GM12878 (cell line): ENCODE data around the gene FGB. TPM values are rescaled to one million over a fixed set of nuclear protein-coding genes. Genes with fewer than 3 reads are reported as not detected.

Experiments used
- ATAC-seq: fragments of 200-7000 bp; cut with Tn5 transposase; 3 replicates; pipeline ENCODE4 v1.9.1; 2020; ENCODE audit warnings: mild to moderate bottlenecking, moderate library complexity
- BruUV-seq: library from RNA; stranded (reverse); fragments of 400-500 nt; replicated peaks from 2 replicates; lab custom pipeline; 2021; lab: Mats Ljungman, UMichigan
- CTCF ChIA-PET: fragments of 300-600 bp; sonication (Branson Sonifier 250); formaldehyde crosslinking; extraction: SDS; loops from one replicate; lab custom pipeline; 2021; ENCODE audit warnings: inconsistent platforms; lab: Yijun Ruan, JAX
- POLR2A ChIA-PET: fragments of 350-600 bp; formaldehyde crosslinking; extraction: SDS; loops from one replicate; lab custom pipeline; 2021; ENCODE audit warnings: inconsistent platforms; lab: Charles Lee
- RAD21 ChIA-PET: fragments of 300-600 bp; sonication (Branson Sonifier 250); formaldehyde crosslinking; loops from one replicate; lab custom pipeline; 2023; ENCODE audit warnings: antibody characterized with exemption; ENCODE audit not compliant: unreplicated experiment; lab: Charles Lee
- SMC1A ChIA-PET: fragments of 300-600 bp; sonication (Branson Sonifier 250); formaldehyde crosslinking; loops from one replicate; lab custom pipeline; 2023; ENCODE audit not compliant: unreplicated experiment, uncharacterized antibody; lab: Charles Lee
- DNase-seq: peaks from one replicate; pipeline ENCODE4 v3.0.0-alpha.2; 2011; ENCODE audit warnings: low read depth, low spot score
- FAIRE-seq: peaks from 3 replicates; lab custom pipeline; 2011; peaks lifted over from hg19 to GRCh38; lab: Jason Lieb, UNC
- H2AFZ ChIP-seq: 2 replicates; pipeline ENCODE4 v1.6.0; 2011; ENCODE audit warnings: low read depth, low read length, control low read depth; ENCODE audit not compliant: control insufficient read depth
- H3K27ac ChIP-seq: 2 replicates; pipeline ENCODE4 v1.5.1; 2011; ENCODE audit warnings: control low read depth; ENCODE audit not compliant: control insufficient read depth, insufficient read depth
- H3K27me3 ChIP-seq, 2 experiments: replicated peaks in 1 of 2; 2 replicates each; pipeline versions ENCODE4 v1.6.0 to v1.6.1; 2011; ENCODE audit warnings: low read length in 1 of 2; ENCODE audit not compliant: control insufficient read depth in 2 of 2, insufficient read depth in 2 of 2
- H3K36me3 ChIP-seq, 2 experiments: 2 replicates each; pipeline ENCODE4 v1.5.1; 2011; ENCODE audit warnings: low read length in 1 of 2; ENCODE audit not compliant: control insufficient read depth in 2 of 2, insufficient read depth in 2 of 2
- H3K4me1 ChIP-seq: 2 replicates; pipeline ENCODE4 v1.6.1; 2011; ENCODE audit warnings: mild to moderate bottlenecking, low read length, moderate library complexity, mixed read lengths; ENCODE audit not compliant: control insufficient read depth, insufficient read depth
- H3K4me2 ChIP-seq: 2 replicates; pipeline ENCODE4 v1.6.0; 2011; ENCODE audit warnings: control low read depth; ENCODE audit not compliant: control insufficient read depth, insufficient read depth
- H3K4me3 ChIP-seq: fragments of 200-600 bp; sonication (generic); 2 replicates; pipeline ENCODE4 v1.5.1; 2016
- H3K79me2 ChIP-seq: 2 replicates; pipeline ENCODE4 v1.6.0; 2011; ENCODE audit warnings: low read length; ENCODE audit not compliant: control insufficient read depth, insufficient read depth
- H3K9ac ChIP-seq: 2 replicates; pipeline ENCODE4 v1.8.0; 2011; ENCODE audit warnings: low read length, control low read depth, mixed read lengths; ENCODE audit not compliant: control insufficient read depth, insufficient read depth
- H3K9me3 ChIP-seq: replicated peaks from 3 replicates; pipeline ENCODE4 v1.5.1; 2011; ENCODE audit warnings: mild to moderate bottlenecking, low read length; ENCODE audit not compliant: control insufficient read depth, insufficient read depth
- H4K20me1 ChIP-seq: 2 replicates; pipeline ENCODE4 v1.6.0; 2011; ENCODE audit not compliant: control insufficient read depth, insufficient read depth
- POLR2AphosphoS2 ChIP-seq: IDR thresholded peaks from 2 replicates; pipeline ENCODE4 v1.6.1; 2011; ENCODE audit warnings: low read depth, mild to moderate bottlenecking, low read length, improper control_type of control experiment, moderate library complexity
- ZNF274 ChIP-seq: IDR thresholded peaks from one replicate; pipeline ENCODE4 v1.8.0; 2011; ENCODE audit not compliant: insufficient read length, insufficient read depth
- WGBS: methylation state at CpG from one replicate; pipeline ENCODE4 v1.1.6; 2016; ENCODE audit warnings: low lambda C conversion rate; ENCODE audit not compliant: insufficient replicate concordance, insufficient coverage; ENCODE audit errors: missing lambda C conversion rate; 5-methylcytosine and 5-hydroxymethylcytosine counted together
- in situ Hi-C: fragments of 300-500 bp; cut with MboI; formaldehyde crosslinking; loops from 9 replicates; pipeline ENCODE4 v1.14.3; 2018; ENCODE audit warnings: mixed read lengths
- intact Hi-C: fragments of 100-400 bp; cut with micrococcal nuclease; formaldehyde crosslinking; loops from one replicate; pipeline ENCODE4 v1.14.2; 2022; ENCODE audit not compliant: unreplicated experiment
- polyA plus RNA-seq, 11 experiments: library from polyadenylated mRNA; depleted of rRNA in 4 of 11; unstranded in 6 of 11; stranded (reverse) in 5 of 11; fragments of >200 nt; fragmentation: Nextera tagmentation in 4 of 11; fragmentation: Illumina TruSeq in 1 of 11; extraction: Ambion mirVana in 4 of 11; extraction: Trizol in 1 of 11; gene quantifications; 1 replicate in 1 of 11; 2 replicates in 10 of 11; pipeline versions ENCODE4 v1.2.1 to v1.2.3, GENCODE V29; 2011 to 2016; ENCODE audit warnings: inconsistent platforms in 2 of 11, missing spikeins in 2 of 11, low read depth in 1 of 11
- total RNA-seq, 4 experiments: library from RNA; depleted of rRNA in 3 of 4; stranded (reverse); fragments of >200 nt in 3 of 4; fragmentation: Illumina TruSeq in 1 of 4; extraction: Trizol in 1 of 4; gene quantifications; 2 replicates each; pipeline versions ENCODE4 v1.2.1 to v1.2.3, GENCODE V29; 2013 to 2021
- TF ChIP-seq, protein P1 (sequence below): fragments of 450-650 bp; IDR thresholded peaks from 2 replicates; pipeline ENCODE4 v1.6.1; 2017; ENCODE audit warnings: low read depth, mild to moderate bottlenecking, moderate library complexity
- TF ChIP-seq, protein P2 (sequence below): fragments of 450-650 bp; IDR thresholded peaks from 2 replicates; pipeline ENCODE4 v1.6.1; 2016; ENCODE audit warnings: mild to moderate bottlenecking

Gene FGB
- total and polyA plus RNA-seq, 10 of the 15 experiments (the other 5 are each of a cell fraction or from before 2014, with no cell fraction given) = 0.04 to 2.7 TPM; not detected in 8

DNA sequence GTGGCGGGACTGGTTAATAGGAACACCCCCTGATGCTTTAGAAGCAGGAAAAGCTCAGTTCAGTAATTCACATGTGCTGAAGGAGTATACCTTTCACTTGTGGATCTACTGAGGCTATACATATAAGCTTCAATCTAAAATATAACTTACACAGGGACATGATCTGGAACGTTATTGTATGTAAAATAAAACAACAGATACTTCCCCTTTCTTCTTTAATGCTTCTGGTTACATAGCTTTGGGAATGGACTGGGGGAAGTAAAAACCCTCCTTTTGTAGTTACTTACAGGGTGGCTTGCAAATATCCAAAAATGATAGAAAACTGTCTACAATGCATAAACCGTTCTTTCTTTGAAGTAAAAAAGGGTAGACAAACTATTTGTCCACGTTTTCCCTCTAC is 47.8 kb downstream of the FGB start:
- no peaks in the 10 kb centered on the region for H3K36me3 ChIP-seq
- CTCF ChIA-PET = interaction anchor here (1.3 to 19.0 kb wide), 3 partner anchors 8 to 56 kb away, joined by 4 to 796 read pairs (median 24); partner anchors contain the start of genes FGB and PLRG1
- no peak overlapping the region for H3K4me2 ChIP-seq
- no peaks in the 10 kb centered on the region for H3K79me2 ChIP-seq
- POLR2A ChIA-PET = no interaction called here
- no peak overlapping the region for H3K9ac ChIP-seq
- no peak overlapping the region for H3K4me3 ChIP-seq
- FAIRE-seq (no peak), DNase-seq (no peak), ATAC-seq (no peak)
- H2AFZ ChIP-seq = no peak overlapping the region
- in situ Hi-C loops (no loop called here), intact Hi-C loops (no loop called here)
- no peaks in the 10 kb centered on the region for H3K4me1 ChIP-seq
- no TSS peak for BruUV-seq
- TF ChIP-seq, protein P1, sequence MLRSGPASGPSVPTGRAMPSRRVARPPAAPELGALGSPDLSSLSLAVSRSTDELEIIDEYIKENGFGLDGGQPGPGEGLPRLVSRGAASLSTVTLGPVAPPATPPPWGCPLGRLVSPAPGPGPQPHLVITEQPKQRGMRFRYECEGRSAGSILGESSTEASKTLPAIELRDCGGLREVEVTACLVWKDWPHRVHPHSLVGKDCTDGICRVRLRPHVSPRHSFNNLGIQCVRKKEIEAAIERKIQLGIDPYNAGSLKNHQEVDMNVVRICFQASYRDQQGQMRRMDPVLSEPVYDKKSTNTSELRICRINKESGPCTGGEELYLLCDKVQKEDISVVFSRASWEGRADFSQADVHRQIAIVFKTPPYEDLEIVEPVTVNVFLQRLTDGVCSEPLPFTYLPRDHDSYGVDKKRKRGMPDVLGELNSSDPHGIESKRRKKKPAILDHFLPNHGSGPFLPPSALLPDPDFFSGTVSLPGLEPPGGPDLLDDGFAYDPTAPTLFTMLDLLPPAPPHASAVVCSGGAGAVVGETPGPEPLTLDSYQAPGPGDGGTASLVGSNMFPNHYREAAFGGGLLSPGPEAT = no peak
- TF ChIP-seq ZNF274 (no peak), POLR2AphosphoS2 (no peak)
- TF ChIP-seq, protein P2, sequence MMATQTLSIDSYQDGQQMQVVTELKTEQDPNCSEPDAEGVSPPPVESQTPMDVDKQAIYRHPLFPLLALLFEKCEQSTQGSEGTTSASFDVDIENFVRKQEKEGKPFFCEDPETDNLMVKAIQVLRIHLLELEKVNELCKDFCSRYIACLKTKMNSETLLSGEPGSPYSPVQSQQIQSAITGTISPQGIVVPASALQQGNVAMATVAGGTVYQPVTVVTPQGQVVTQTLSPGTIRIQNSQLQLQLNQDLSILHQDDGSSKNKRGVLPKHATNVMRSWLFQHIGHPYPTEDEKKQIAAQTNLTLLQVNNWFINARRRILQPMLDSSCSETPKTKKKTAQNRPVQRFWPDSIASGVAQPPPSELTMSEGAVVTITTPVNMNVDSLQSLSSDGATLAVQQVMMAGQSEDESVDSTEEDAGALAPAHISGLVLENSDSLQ = no peak
- 8% methylated on average over 4 of the region's 4 CpGs for WGBS
- H3K27ac ChIP-seq = no peak overlapping the region
- no peaks in the 10 kb centered on the region for H4K20me1 ChIP-seq
- no peaks in the 10 kb centered on the region for H3K9me3 ChIP-seq
- SMC1A ChIA-PET = interaction anchor here (0.6 to 1.5 kb wide), 3 partner anchors 10 to 365 kb away, joined by 3 to 4 read pairs (median 3); partner anchors contain the start of gene PLRG1
- RAD21 ChIA-PET = no interaction called here
- H3K27me3 ChIP-seq = no peaks in the 10 kb centered on the region
